Hippocampal formation (tissue), 2 donors: ENCODE data around the gene CHCHD3.
A peak's percentile ranks its signal among the peaks of the same experiment; 100 is the strongest.

Experiments used
- DNase-seq, 2 donors: peaks; one replicate each; lab custom pipeline; 2025; lab: John Stamatoyannopoulos, UW

The CHCHD3 gene

DNA sequence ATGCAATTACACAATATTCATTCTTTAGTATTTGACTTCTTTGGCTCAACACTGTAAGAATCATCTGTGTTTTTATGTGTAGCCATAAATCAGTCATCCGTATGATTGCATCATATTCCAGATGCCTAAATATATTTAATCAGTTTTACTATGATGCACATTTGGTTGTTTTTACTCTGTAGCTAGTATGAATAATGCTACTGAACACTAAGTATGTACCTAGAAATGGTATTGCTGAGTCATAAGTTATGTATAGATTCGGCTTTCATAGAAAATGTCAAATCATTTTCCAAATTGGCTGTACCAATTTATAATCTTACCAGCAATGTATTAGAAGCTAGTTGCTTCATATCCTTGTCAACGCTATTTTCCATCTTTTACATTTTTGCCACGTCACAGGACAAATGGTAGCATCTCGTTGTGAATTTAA is 308.3 kb downstream of the CHCHD3 start:
- no peak for DNase-seq

DNA sequence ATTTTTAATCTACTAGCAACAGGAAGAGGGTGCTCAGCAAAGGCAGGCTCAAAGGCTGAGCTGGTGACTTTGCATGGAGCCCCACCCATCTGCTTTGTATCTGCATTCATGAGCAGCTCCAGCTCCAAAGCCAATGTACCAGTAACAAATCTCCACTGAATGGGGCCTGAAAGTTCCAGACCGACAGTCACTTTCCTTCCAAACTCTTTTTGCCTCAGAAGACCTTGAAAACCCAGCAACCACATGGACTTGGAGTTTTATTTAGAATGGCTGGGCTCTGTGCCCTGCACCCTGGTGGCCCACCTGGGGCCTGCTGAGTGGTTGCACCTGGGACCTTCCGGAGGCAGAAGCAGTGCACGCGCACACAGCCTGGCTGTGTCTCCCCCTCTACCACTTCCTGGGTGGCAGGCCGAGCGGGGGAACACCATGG is 310.6 kb downstream of the CHCHD3 start:
- no peak for DNase-seq

- no peak for DNase-seq
These were observed 311.8 kb downstream of the CHCHD3 start for GRCh38 chr7:132770055-132770454.

DNA sequence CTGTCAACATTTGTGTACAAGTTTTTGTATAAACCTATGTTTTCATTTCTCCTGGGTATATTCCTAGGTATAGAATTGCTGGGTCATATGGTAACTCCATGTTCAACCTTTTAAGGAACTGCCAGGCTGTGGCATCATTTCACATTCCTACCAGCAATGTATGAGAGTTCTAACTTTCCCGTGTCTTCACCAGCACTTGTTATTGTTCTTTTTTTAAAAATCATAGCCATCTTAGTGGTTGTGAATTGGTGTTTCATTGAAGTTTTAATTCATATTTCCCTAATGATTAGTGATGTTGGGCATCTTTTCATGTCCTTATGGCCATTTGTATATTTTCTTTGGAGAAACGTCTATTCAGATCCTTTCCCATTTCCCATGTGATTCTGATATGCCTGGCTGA is 312.6 kb downstream of the CHCHD3 start:
- DNase-seq = no peak

DNA sequence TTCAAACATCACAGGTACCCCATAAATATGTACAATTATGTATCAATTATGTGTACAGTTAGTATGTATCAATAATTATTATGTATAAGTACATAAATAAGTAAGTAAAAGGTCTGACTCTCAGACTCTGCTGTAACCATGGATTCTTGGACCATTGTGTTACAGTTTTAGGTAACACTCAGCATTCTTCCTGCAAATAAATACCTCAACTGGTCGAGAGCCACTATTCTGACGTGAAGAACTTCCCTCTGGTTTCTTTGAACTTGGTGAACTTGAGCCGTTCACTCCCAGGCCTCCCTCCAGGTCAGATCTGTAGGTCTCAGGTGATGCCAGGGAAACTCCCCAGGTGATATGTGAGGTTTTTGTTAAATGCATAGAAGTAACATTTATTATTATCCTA is 313.8 kb downstream of the CHCHD3 start:
- no peak for DNase-seq

DNA sequence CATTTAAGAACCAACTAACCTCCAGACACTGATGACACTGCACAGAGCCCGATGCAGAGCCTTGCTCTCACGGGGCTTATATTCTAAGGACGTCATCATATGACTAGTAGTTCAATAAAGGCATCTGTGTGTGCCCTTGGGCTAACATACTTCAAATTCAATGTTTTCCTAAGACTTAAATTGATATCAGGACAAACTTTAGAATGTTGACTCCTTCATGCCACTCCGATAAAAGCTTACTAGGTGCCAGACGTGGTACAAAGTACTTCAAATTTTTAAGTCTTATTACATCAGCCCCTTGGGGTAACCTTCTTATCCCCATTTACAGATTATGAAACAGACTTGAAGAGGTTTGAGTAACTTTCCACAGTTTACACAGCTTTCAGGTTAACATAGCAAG is 314.5 kb downstream of the CHCHD3 start:
- DNase-seq = no peak

DNA sequence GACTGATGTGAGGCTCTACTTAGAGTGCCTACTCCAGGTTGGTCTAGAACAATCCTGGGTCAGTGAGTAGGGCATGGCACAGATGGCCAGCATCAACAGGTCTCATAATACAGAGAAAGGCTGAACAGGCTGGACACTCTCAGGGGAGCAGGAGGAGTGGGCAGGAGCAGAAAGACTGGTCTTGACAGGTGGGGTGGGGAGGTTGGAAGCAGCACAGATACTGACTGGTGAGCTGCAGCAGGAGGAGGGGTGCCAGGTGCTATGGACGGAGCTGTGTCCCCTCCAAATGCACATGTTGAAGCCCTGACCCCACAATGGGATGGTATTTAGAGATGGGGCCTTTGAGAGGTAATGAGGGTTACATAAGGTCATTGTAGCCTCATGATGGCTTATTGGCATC is 315.2 kb downstream of the CHCHD3 start:
- DNase-seq = no peak

- DNase-seq = no peak
These were observed 316.0 kb downstream of the CHCHD3 start for GRCh38 chr7:132765861-132766260.

- no peak for DNase-seq
These were observed 317.1 kb downstream of the CHCHD3 start for GRCh38 chr7:132764762-132765161.

DNA sequence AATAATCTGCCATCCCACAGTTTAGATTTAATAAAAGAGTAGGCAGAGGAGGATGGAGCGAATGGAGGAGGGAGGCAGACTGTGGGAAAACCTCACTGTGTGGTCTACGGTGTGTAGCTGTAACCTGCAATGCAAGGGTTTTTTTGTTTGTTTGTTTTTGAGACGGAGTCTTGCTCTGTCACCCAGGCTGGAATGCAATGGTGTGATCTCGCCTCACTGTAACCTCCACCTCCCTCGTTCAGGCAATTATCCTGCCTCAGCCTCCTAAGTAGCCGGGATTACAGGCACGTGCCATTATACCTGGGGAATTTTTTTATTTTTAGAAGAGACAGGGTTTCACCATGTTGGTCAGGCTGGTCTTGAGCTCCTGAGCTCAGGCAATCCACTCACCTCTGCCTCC is 321.0 kb downstream of the CHCHD3 start:
- no peak for DNase-seq

DNA sequence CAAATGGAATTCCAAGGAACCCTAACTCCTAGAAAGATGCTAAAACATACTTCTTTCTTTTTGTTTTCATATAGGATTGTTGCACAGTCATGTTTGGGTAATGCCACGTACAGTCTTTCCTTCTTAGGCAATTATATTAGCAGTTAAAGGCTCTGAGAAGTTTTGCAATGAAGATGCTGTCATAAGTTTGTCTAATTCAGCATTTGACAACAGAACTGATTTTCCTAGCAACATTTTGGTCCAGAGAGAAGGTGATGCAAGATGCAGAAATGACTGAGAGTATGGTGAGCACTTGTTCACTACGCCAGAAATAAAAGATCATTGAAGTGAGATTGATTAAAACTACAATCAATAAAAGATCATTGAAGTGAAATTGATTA is 321.7 kb downstream of the CHCHD3 start:
- no peak for DNase-seq

- DNase-seq = no peak
These were observed 322.2 kb downstream of the CHCHD3 start for GRCh38 chr7:132759482-132760243.

DNA sequence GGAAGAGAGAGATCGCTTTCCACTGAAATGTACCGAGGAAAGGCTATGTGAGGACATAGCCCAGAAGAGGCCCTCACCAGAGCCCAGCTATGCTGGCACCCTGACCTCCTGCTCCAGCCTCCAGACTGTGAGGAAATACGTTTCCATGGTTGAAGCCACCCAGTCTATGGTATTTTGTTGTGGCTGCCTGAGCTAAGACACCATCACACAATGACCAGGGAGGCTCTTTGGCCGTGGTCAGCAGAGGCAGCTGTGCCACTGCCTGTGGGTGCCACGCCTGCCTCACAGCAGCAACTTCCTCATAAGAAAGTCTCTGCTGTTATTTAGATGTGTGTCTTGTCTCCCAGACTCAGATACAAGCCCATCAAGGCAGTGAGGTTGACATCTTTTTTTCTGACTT is 322.9 kb downstream of the CHCHD3 start:
- no peak for DNase-seq

DNA sequence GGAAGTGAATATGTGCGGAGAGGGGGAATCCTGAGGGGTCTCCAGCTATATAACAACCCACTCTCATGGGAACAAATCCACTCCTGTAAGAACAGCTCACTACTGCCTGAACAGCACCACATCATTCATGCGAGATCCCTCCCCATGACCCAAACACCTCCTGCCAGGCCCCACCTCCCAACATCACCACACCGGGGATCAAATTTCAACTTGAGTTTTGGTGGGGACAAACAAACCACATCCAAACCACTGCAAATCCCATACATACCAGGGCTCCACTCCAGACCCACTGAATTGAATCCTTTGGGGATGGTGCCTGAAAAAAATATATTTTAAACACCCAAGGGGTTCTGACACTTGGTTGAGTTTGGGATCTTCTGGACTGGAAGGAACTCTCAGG is 324.1 kb downstream of the CHCHD3 start:
- no peak for DNase-seq

GRCh38 chr7:132756484-132756990 is 325.4 kb downstream of the CHCHD3 start:
- no peak for DNase-seq

GRCh38 chr7:132755538-132756483 is 326.1 kb downstream of the CHCHD3 start:
- DNase-seq = peak; percentile 68 to 74

DNA sequence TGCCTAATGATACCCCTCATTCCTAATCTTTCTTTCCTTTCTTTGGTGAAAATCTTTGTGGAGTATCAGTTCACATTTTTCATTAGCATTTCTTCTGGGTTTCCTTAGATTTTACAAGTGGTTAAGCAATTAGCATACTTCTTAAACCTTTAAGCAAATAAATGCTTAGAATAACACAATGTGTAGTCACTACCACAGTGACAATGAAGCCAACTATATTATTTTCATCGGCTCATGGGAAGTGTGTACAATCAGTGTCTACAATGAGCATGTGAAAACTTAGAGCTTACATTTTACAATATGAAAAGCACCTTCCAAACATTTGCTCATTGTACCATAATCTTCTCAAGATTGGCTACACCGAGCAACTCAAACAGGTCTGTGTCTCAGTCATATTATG is 329.5 kb downstream of the CHCHD3 start:
- DNase-seq = no peak

DNA sequence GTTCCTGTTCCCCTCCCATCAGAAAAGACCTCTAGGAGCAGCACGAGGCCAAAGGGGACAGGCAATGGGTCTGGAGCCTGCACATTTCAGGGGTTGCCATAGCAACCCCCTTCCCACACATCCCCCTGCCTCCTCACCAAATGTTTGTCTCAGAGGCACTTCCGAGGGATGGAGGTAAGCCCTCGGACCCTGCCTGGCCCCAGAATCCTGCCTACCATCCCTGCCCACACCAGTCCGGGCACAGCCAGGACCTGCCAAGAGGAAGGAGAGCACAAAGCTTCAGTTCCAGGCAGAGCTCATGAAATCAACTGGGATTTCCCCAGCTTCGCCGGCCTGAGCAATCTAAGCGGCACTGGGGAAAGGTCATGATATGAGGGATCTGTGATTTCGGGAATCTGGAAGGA is 330.6 kb downstream of the CHCHD3 start:
- DNase-seq = no peak

GRCh38 chr7:132750530-132751217 is 331.2 kb downstream of the CHCHD3 start:
- DNase-seq = no peak

GRCh38 chr7:132750096-132750495 is 331.8 kb downstream of the CHCHD3 start:
- no peak for DNase-seq

- no peak for DNase-seq
These were observed 336.4 kb downstream of the CHCHD3 start for GRCh38 chr7:132745510-132745909.

DNA sequence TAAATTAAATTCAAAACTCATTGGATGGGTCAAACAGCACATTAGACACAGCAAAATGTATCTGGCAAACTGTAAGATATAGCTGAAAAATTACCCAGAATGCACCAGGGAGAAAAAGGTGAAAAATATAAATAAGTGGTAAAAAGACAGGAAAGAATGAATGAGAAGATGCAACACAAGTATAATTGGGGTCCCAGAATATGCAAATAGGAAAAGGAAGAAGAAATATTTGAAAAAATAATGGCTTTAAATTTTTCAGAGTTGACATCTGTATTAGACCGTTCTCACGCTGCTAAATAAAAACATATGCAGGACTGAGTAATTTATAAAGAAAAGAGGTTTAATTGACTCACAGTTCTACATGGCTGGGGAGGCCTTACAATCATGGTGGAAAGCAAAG is 337.9 kb downstream of the CHCHD3 start:
- no peak for DNase-seq
